Lower leg skin (tissue), 4 donors: ENCODE results near the gene GPR68. TPM values are rescaled to one million over a fixed set of nuclear protein-coding genes. Genes with fewer than 3 reads are reported as not detected.
"Not testable (repeated sequence)": the region's sequence is repeated elsewhere in the genome, so short reads cannot be mapped to it uniquely, and the experiment has no call there.

Experiments used
- DNase-seq, 2 donors: peaks; one replicate each; pipeline ENCODE4 v3.0.0-alpha.2; 2019; ENCODE audit warnings: low spot score in 2 of 2
- H3K4me3 ChIP-seq: fragments of 200-600 bp; sonication (generic); 2 replicates; pipeline ENCODE4 v1.5.1; 2017; ENCODE audit warnings: mild to moderate bottlenecking, low read depth; ENCODE audit not compliant: poor library complexity, severe bottlenecking
- CTCF ChIP-seq, 3 donors: fragments of 450-650 bp; IDR thresholded peaks; one replicate each; pipeline ENCODE4 v1.5.1; 2016; ENCODE audit warnings: antibody characterized with exemption in 3 of 3, mild to moderate bottlenecking in 3 of 3, moderate library complexity in 2 of 3
- POLR2A ChIP-seq, 2 donors: fragments of 450-650 bp; IDR thresholded peaks; one replicate each; pipeline ENCODE4 v1.6.1; 2016 to 2017; ENCODE audit warnings: antibody characterized with exemption in 2 of 2, mild to moderate bottlenecking in 1 of 2, moderate library complexity in 1 of 2
- WGBS, 2 donors: methylation state at CpG; one replicate each; pipeline ENCODE4 v1.1.5; 2018; 5-methylcytosine and 5-hydroxymethylcytosine counted together
- intact Hi-C: fragments of 100-400 bp; cut with DNase I; formaldehyde crosslinking; loops from one replicate; pipeline ENCODE4 v1.15.0; 2023; ENCODE audit warnings: low total_unique reads
- total RNA-seq, 4 donors: library from RNA; depleted of rRNA; stranded (reverse); fragments of >200 nt; gene quantifications; one replicate each; pipeline ENCODE4 v1.1.0, GENCODE V29; 2016

The GPR68 gene
- total RNA-seq, 4 donors from 2014 or later, result 1.3 to 4.1 (median 3.2) TPM

GRCh38 chr14:91185721-91186120 lies 58.8 kb downstream of the GPR68 start:
- TF ChIP-seq CTCF (IDR thresholded peaks at IDR 0.05) (no peak), POLR2A (IDR thresholded peaks at IDR 0.05) (no peak)
- H3K4me3 ChIP-seq, result no peak overlapping the region
- 54 to 66% methylated on average over 1 of the region's 1 CpG for WGBS, 2 donors
- intact Hi-C loops, result no loop called here
- DNase-seq, result no peak

- intact Hi-C loops, result no loop called here
- TF ChIP-seq POLR2A (IDR thresholded peaks at IDR 0.05) (no peak), CTCF (IDR thresholded peaks at IDR 0.05) (no peak)
- no peak overlapping the region for H3K4me3 ChIP-seq
- DNase-seq, result no peak
Observed at GRCh38 chr14:91184559-91184958, 59.9 kb downstream of the GPR68 start.

GRCh38 chr14:91182753-91183152 lies 61.8 kb downstream of the GPR68 start:
- 95 to 100% methylated on average over 3 of the region's 3 CpGs for WGBS, 2 donors
- DNase-seq, H3K4me3 ChIP-seq, intact Hi-C loops: not testable (repeated sequence)

Other genes with a start within 250 kb of the GPR68 start
- 10 to 100 TPM in 2 of 4 donors, 1 to 10 TPM in 2; 8.2 to 13.6 (median 10.2) TPM for gene RPS6KA5, start 184.1 kb downstream of the GPR68 start, total RNA-seq
- gene DGLUCY, start 130.6 kb downstream of the GPR68 start, total RNA-seq, result 10 to 100 TPM; 27.8 to 65.0 (median 61.3) TPM
- gene CCDC88C, start 173.1 kb upstream of the GPR68 start, total RNA-seq, result 10 to 100 TPM in 2 of 4 donors, 1 to 10 TPM in 2; 8.5 to 21.8 (median 13.4) TPM